Right atrium auricular region (tissue), 2 donors: ENCODE data around the gene TIMM10. TPM values are rescaled to one million over a fixed set of nuclear protein-coding genes. Genes with fewer than 3 reads are reported as not detected.

Experiments used
- DNase-seq: peaks from one replicate; pipeline ENCODE4 v3.0.0-alpha.2; 2019; ENCODE audit warnings: low spot score
- H3K27ac ChIP-seq, 2 donors: fragments of 200-600 bp; sonication (generic); 1 replicate in 1 of 2; 2 replicates in 1 of 2; pipeline ENCODE4 v1.5.1; 2016 to 2019
- H3K27me3 ChIP-seq, 2 donors: fragments of 200-600 bp; sonication (generic); one replicate each; pipeline versions ENCODE4 v1.5.1 to v1.6.0; 2017 to 2019
- H3K36me3 ChIP-seq: fragments of 200-600 bp; sonication (generic); one replicate; pipeline ENCODE4 v1.5.1; 2016
- H3K4me1 ChIP-seq, 2 donors: fragments of 200-600 bp; sonication (generic); one replicate each; pipeline versions ENCODE4 v1.5.1 to v1.6.0; 2017 to 2019
- H3K4me3 ChIP-seq, 2 donors: fragments of 200-600 bp; sonication (generic); 1 replicate in 1 of 2; 2 replicates in 1 of 2; pipeline ENCODE4 v1.5.1; 2017 to 2019; ENCODE audit warnings: mild to moderate bottlenecking in 1 of 2, moderate library complexity in 1 of 2
- H3K9me3 ChIP-seq, 2 donors: fragments of 200-600 bp; sonication (generic); one replicate each; pipeline ENCODE4 v1.5.1; 2019
- total RNA-seq, 2 donors: library from RNA; depleted of rRNA; stranded (reverse); fragments of >200 nt; gene quantifications; one replicate each; pipeline ENCODE4 v1.1.0, GENCODE V29; 2016
- TF ChIP-seq, protein P1 (sequence below), 2 donors: fragments of 200-600 bp; sonication (generic); IDR thresholded peaks; one replicate each; pipeline ENCODE4 v1.5.1; 2019; ENCODE audit warnings: antibody characterized with exemption in 2 of 2

The TIMM10 gene
- total RNA-seq, 2 donors from 2014 or later = 27.3 to 63.4 TPM

DNA sequence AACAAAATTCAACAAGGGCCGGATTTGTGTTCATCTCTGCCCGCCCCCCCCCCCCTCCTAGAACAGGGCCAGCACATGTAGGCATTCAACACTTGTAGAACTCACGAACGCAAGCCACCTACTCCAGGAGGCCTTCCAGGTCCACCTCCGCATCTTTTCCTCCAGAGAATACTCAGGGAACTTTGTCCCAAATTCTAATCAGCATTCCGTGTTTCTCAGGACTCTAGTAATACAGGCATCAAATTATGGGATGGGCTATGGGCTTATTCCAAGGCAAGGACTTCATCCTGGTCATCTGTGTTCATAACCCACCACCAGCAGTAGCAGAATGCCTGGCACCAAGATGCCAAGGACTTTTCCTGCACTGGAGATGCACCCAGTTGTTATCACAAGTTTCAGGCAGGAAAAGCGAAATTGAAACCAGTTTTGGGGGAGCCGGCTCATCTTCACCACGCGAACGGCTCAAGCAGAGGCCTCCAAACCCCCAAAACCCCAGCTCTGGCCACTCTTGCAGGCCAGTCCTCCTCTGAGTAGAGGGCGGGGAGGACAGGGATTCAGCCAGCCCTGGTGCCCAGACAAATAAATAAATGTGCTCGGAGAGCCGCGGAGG is 36.5 kb upstream of the TIMM10 start:
- Histone ChIP-seq H3K27ac (peak overlapping the region; percentile 80 to 83), H3K4me1 (peaks cover 0 to 26% of the 10 kb centered on the region in 2 donors), H3K9me3 (no peaks in the 10 kb centered on the region), H3K4me3 (peak overlapping the region; percentile 53 to 89), H3K27me3 (no peaks in the 10 kb centered on the region), H3K36me3 (no peaks in the 10 kb centered on the region)
- no peak for DNase-seq
- TF ChIP-seq, protein P1, sequence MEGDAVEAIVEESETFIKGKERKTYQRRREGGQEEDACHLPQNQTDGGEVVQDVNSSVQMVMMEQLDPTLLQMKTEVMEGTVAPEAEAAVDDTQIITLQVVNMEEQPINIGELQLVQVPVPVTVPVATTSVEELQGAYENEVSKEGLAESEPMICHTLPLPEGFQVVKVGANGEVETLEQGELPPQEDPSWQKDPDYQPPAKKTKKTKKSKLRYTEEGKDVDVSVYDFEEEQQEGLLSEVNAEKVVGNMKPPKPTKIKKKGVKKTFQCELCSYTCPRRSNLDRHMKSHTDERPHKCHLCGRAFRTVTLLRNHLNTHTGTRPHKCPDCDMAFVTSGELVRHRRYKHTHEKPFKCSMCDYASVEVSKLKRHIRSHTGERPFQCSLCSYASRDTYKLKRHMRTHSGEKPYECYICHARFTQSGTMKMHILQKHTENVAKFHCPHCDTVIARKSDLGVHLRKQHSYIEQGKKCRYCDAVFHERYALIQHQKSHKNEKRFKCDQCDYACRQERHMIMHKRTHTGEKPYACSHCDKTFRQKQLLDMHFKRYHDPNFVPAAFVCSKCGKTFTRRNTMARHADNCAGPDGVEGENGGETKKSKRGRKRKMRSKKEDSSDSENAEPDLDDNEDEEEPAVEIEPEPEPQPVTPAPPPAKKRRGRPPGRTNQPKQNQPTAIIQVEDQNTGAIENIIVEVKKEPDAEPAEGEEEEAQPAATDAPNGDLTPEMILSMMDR (IDR thresholded peaks at IDR 0.05) = no peak

DNA sequence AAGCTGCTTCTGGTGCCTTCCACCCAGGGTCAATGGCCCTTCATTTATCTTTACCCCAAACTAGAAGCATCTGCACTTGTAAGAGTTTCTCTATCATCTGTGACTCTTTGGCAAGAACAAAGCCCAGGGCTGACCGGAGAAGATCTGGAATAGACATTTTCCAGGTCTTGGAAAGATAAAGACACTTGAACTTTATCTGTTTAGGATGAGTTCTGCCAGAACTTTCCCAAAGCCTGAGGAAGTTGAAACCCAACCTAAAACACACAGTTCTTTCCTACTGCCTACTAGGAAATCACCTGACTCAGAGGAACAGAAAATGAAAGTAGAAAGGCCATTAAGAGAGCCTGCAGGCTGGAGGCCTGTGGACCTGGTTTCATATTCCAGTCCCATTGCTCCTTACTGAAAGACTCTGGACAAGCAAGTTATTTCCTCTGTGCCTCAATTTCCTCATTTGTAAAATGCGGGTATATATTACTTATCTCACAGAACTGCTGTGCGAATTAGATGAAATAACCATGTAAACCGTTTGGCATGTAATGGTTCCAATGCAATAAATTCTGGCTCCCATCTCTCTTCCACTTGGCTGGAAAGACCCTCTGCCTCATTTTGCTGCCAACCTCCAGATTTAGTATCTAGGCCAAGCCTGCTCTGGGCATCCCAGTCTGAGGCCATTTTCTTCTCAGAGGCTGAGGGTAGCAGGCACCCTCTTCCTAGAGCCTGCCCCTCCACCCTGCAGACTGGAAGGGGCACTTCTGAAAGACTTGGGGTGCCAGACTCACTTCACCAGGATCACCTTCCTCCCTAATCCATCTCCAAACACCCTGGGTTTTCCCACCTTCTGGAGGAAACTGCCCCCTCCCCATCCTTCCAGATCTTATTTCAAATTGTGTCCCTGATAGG is 35.7 kb upstream of the TIMM10 start:
- Histone ChIP-seq H3K4me1 (peaks cover 0 to 26% of the 10 kb centered on the region in 2 donors), H3K27ac (peak overlapping the region; percentile 80 to 83), H3K27me3 (no peaks in the 10 kb centered on the region), H3K9me3 (no peaks in the 10 kb centered on the region), H3K4me3 (peak overlapping the region; percentile 21 to 89), H3K36me3 (no peaks in the 10 kb centered on the region)
- peak; percentile 69 for DNase-seq
- TF ChIP-seq, protein P1 (IDR thresholded peaks at IDR 0.05) = no peak

GRCh38 chr11:57562596-57562995 is 32.0 kb upstream of the TIMM10 start:
- H3K36me3 ChIP-seq = peaks cover 18% of the 10 kb centered on the region
- H3K27me3 ChIP-seq = no peaks in the 10 kb centered on the region
- H3K4me1 ChIP-seq = peaks cover 0 to 18% of the 10 kb centered on the region in 2 donors
- H3K27ac ChIP-seq = no peak overlapping the region
- no peak overlapping the region for H3K4me3 ChIP-seq
- no peak for DNase-seq
- TF ChIP-seq, protein P1 (IDR thresholded peaks at IDR 0.05) = no peak
- no peaks in the 10 kb centered on the region for H3K9me3 ChIP-seq

DNA sequence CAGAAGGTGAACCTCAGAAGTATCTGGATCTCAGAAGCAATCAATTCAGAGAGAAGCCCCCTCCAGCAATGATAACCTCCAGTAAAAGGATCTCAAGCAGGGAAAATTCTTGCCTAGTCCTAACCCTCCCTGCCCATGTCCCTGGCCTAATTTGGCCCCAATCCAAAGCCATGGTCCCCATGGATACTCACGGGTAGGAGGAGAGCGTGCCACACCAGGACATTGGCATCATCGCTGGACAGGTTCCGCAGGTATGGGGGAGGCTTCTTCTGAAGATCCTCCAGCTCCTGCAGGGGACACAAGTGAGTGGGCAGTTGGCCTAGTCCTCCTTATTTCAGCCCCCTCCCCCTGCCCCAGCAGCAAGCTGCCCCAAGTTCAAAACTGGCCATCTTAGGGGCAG is 29.6 kb upstream of the TIMM10 start:
- Histone ChIP-seq H3K36me3 (peaks cover 27% of the 10 kb centered on the region), H3K4me1 (peaks cover 0 to under 1% of the 10 kb centered on the region in 2 donors), H3K9me3 (no peaks in the 10 kb centered on the region), H3K27ac (no peak overlapping the region), H3K27me3 (no peaks in the 10 kb centered on the region), H3K4me3 (no peak overlapping the region)
- DNase-seq = no peak
- TF ChIP-seq, protein P1 (IDR thresholded peaks at IDR 0.05) = no peak

- H3K27me3 ChIP-seq = no peaks in the 10 kb centered on the region
- H3K27ac ChIP-seq = no peak overlapping the region
- no peaks in the 10 kb centered on the region for H3K4me1 ChIP-seq
- DNase-seq = no peak
- no peak overlapping the region for H3K4me3 ChIP-seq
- TF ChIP-seq, protein P1 (IDR thresholded peaks at IDR 0.05) = no peak
- peaks cover 53% of the 10 kb centered on the region for H3K36me3 ChIP-seq
- no peaks in the 10 kb centered on the region for H3K9me3 ChIP-seq
Observed at GRCh38 chr11:57556041-57556440, 25.5 kb upstream of the TIMM10 start.
